HG03159 (cell line): Measurements from ENCODE around the gene TRPM8.
A peak's percentile ranks its signal among the peaks of the same experiment; 100 is the strongest.

Experiments used
- ATAC-seq: cut with Tn5 transposase; IDR thresholded peaks from one replicate; pipeline ENCODE4 v1.9.1; 2021; ENCODE audit warnings: mild to moderate bottlenecking, moderate library complexity; ENCODE audit not compliant: unreplicated experiment

The TRPM8 gene

DNA sequence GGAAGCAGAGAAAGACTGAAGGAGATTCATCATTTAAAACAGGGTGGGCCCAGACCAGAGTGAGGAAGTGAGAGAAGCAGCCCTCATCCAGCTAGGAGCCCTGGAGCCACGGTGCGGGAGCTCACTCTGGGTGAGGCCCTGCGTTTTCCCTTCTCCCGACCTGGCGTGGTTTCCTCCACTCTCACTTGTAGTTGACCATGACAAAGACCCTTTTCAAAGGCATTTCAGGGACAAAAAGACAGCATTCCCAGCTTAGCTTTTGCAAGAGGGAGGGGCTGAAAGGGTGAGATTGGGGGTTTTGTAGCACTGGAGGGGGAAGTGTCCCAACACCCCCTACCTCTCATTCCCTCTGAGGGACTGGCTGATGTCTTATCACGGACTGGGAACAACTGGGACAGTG, 56.6 kb downstream of the TRPM8 start:
- no peak for ATAC-seq

DNA sequence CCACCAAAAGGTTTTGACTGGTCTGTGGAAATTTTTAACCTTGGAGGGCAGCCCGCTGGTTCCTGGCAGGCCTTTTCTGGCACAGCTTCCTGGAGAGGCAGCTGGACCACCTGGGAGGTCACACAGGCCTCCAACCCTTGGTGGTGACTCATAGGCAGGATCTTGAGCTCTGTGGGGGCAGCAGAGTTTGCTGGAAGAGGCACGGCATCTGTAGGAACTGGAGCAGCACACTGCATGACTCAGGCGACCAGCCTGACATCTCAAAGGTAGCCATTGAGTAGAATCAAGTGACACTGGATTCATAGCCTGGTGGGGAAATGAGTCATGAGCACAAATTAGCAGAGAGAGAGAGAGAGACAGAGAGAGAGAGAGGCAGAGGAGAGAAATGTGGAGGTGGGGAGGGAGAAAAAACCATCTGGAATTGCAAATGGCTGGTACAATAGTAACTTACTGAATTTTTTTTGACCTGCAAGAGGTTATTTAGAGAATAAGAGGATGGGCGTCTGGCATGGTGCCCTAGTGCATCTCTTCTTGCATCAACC, 57.4 kb downstream of the TRPM8 start:
- ATAC-seq = no peak

DNA sequence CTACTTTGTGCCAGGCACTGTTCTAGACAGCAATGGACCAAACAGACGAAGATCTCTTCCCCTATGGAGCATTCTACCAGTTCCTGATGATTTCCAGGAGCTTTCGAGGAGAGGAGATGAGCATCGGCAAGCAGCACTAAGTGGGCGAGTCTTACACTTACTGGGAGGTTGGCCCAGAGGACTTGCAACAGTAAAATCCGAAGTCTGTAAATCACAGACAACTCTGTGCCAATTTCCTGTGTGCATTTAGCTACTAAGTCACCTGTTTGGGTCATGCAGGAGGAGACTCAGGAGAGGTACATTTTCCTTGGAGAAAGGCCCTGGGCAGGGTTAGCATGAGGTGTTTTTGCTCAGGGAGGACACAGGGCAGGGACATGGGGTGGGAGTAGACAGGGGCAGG, 58.9 kb downstream of the TRPM8 start:
- no peak for ATAC-seq

DNA sequence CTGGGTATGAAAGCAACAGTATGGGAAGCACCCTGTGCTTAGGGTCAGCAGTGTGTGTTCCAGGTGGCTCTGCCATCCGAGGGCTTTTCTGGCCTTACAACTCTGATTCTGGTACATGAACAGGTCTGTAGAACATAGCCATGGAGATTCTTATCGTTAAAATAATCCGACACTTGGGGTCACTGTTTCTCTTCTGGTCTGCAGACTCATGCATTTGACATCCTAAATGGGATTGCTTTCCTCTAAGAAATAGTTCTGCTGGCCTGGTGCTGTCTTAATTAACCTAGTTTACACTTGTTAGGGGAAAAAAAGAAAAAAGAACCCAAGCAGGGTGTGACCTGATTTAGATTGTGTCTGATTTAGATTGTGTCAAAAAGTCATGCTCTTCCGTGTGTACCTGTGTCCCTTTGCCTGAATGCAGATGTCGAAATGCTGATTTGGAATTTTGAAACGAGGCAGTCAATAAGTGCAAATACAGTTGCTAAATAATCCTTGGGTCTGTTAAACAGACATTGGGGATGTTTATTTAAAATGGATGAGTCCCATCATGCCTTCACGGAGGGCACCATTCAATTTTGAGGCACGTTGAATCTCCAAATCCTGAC, 59.6 kb downstream of the TRPM8 start:
- no peak for ATAC-seq

DNA sequence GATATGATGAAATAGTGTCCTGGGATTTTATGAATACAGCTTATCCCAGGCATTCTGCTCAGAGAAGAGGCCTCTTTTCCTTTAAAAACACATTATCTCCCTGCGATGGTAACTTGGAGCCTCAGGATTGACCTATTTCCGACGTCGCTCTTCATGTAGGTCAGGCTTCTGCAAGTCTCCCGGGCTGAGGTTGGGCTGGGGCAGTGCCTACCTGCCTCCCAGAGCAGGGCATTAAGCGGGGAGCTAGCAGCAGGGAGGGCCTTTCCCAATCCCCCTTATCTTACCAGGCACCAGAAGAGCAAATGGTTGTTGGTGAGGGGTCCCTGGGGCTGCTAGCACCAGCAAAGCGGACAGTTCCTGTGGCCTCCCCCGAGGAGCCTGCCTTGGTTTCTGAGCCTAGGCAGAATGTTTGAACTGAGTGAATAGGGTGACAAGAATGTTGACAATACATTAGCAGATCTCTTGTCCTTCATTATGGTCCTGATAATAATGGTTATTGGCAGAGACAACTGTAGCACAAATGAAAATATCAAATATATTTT, 60.2 kb downstream of the TRPM8 start:
- ATAC-seq = no peak

DNA sequence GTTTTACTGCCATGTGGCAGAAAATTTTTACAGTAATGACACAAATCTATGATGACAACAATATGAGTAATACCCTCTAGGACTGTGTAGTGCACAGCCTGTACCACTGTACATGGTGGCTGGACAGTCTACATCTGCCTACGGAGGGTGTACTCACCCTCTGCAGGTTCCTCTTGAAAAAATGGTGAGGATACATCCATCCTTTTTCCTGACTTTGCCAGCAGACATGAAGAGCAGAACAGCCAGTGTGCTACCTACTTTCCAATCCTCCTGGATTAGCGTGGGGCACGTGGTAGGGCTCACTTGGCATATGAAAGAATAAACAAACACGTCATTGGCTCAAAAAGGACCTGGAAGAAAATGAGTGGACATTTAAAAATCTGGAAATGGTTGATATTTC, 62.6 kb downstream of the TRPM8 start:
- ATAC-seq = no peak

DNA sequence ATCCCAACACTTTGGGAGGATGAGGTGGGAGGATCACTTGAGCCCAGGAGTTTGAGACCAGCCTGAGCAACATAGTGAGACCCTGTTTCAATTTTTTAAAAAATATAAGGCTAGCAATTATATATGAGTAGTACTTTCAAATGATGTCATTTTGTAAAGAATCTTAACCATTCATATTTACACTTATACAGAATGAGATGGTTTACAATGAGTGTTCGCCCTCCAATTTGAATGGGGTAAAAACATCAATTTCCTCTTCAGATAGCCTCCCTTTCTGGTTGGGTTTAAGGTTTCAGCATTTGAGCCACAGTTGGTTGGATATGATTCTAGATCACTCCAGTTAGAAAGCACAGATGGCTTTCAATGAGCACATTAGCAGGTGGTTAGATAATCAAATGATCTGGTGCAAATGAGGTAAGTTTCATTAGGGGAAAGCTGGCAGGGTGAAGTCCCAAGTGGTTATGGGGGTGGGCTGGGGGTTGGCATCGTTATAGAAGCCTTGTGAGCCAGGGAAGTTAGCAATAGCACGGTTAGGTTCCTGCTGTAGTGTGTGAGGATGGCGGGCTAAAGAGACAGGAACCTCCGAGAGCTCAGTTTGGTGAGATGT, 63.9 kb downstream of the TRPM8 start:
- ATAC-seq = no peak

DNA sequence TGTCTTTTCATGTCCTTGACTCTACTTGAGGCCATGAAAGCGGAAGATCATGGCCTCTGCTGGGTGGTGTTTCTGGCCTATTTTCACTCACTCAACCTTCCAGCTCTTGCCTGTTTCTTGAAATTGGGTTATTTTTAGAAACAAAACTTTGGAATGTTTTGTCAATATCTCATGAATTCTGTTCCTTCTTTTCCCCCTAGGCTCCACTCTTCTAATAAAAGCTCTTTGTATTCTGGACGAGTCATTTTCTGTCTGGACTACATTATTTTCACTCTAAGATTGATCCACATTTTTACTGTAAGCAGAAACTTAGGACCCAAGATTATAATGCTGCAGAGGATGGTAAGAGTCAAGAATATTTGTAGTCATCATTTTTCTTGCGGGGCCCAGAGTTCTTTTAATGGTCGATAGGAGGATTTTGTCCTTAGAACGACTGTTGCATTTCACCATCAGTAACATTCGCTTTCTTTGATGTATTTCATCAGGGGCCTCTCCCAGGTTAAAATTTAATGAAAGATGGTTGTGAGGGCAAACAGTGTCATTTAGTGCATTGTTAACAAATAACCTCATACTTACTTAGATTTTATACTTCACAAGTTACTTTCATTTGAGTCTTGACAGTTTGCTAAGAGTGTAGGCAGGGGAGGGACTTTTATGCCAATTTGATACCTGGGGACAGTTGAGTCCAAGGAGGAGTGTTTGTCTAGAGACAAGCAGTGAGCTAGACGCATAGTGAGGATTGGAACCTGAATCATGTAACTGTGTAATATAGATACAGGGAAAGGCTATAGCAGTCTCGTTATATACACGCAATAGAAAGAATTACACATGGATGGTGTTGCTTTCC, 64.6 kb downstream of the TRPM8 start:
- no peak for ATAC-seq

DNA sequence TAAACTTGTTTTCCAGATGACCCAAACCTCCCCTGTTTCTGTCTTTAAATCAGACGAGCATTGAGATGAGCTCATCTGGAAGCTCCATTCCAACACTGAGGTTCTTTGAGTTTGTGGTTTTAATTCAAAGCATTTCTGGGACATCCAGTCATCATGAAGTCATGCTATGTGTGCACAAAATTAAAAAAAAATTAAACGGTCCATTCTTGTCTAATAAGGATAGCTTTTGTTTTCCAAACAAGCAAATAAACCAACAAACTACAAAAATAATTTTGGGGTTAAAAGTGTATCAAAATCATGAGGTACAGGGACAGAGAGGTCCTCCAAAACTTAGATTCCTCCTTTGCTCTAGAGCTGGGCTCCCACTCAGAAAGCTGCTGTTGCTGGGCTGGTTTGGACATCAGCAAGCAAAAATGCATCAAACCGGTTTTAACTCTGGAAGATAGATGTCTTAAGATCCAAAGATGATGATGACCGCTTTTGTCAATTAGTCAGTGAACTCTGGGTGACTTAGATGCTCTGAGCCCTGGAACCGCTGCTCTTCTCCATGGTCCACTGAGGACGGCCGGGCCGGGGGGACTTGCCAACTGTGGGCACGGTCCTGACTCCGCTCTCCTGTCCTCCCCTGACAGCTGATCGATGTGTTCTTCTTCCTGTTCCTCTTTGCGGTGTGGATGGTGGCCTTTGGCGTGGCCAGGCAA, 65.4 kb downstream of the TRPM8 start:
- ATAC-seq = no peak

DNA sequence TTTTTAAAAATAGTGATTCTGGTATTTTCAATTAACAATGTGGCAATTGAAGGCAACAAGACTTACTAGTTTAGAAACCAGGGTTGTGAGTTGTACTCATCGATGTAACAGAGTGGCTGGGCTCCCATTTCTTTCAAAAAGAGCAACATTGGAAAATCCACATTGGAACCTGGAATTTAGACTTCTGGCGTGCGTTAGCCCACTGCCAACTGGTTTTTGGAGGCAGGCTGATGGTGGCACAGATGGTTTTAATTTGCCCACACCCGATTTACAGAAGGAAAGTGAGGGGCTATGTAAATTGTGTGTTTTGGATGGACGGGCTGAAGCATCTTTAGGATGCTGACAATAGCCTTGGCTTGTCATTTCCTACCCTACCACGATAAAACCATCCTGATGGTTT, 66.3 kb downstream of the TRPM8 start:
- no peak for ATAC-seq

DNA sequence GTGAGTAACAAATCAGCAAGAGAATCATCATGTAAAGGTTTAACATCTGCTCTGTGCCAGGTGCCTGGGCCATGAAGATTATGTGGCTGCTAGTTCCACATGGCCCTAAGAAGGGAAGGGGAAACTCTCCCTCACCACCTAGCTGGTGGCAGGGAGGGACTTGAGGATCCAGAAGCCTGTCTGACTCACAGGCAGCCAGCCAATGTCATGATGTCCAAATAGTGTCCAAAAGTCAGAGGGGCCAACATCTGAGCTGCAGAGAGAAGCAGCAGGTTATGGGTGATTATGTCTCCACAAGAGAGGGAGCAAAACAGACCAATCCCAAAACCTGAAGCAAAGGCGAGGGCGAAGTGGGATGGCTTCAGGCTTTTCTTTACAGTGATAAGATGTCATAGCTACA, 71.4 kb downstream of the TRPM8 start:
- ATAC-seq = no peak

DNA sequence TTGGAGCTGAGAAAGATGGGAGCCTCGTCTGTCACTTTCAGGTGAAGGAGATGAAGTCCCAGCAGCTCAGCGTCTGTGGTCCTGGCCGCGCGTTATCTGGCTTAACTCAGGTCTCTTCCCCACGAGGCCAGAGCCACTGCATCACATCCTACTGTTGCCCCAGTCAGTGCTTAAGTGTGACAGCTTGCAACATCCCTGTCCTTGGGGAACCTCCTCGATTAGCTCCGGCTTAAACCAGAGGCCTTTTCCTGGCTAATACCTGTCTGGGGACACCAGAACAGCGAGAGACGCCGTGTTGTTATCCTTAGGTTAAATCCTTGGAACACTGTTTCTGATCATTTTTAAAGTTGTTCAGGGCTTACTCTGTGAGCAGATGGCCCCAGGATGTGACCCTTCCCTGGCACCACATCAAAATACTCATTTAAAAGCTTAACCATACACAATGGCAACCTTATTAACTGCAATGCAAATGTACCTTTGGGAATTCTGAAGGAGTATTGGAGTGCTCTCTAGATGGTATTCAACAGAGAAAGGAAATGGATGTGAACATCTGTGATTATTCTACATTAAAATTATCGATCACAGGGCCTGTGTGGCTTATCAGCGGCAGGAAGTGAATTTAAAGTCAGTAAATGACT, 72.2 kb downstream of the TRPM8 start:
- ATAC-seq = no peak

DNA sequence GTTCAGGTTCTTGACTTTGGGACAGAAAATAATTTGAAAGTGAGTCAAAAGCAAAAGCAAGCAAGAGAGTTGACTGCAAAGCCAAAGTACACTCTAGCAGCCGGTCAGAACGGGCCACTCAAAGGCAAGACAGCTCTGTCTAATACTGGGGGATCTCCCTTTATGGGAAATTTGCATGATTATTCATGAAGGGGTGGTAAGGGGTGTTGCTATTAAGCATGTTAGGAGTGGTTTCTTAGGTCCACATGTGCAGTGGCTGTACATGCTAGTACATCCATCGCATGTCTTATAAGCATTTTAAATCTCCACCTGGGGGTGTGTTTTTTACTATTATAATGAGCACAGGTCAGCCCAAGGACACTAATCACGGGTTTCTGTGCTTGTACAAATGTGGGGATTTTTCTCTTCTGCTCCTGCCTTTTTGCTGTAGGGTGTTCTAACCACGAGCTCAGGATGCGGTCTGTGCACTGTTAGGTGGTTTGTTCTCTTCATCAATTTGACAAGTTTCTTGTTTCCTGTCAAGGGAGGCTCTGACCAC, 73.2 kb downstream of the TRPM8 start:
- peak; percentile 76 for ATAC-seq

DNA sequence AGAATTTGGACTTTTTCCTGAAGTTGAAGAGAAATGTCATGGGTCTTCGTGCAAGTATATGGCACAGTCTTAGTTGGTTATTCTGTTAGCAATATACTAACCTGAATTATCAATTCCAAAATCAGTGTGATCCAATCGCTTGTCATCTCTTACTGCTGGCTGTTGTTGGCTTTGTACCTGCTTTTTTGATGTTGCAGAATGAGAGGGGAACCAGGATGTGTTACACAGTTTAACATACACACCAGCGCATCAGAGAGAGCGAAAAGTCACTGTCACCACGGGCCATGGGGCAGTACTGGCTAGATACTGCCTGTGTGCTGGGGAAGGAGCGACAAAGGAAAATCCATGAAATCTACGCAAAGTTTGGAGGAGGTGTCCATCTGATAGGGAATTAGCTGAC, 74.0 kb downstream of the TRPM8 start:
- no peak for ATAC-seq

DNA sequence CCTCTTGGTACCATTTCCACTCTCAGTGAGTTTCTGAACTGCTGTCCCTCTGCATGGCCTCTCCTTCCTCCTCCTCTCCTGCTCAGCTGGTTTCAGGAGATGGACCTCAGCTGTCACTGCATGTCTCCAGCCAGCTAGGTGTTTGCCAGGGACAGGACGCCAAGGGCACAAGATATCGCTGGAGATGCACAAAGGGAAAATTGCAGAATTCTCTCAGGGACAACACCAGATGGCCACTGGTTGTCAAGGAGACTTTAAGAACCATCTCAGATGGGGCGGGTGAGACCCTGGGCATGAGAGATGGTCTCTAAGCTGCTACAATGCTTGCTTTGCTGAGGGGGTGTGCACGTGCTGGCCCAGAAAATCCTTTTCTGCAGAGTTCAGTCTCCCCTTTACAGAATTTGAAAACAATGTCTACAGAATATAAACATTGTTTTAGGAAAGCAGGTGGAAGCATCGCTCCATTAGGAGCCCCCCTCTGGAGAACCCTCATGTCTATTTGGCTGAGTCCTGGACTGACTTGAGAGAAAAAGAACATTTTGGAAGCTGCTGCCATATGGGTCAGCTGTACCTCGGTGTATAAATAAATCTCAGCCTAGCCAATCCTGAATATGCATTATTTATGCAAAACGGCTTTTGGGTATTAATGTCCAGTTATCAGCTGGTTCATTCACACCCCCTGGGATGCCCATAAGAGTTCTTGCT, 75.5 kb downstream of the TRPM8 start:
- no peak for ATAC-seq

DNA sequence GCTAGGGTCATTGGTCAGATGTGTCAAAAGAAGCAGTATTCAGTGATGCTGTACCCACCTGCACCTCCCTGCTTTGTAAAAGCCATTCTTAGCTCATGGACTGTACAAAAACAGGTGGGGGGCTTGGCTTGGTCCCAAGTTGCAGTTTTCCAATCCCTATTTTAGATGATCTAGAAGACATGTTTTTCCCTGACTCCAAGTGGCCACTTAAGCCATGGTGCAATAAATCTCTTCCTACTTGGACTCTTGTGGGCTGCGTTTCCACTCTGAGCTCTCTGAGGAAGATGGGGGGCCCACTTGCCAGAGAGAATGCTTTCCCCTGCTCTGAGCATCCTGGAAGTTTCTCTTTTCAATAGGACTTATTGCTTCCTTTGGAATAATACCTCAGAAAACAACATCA, 76.3 kb downstream of the TRPM8 start:
- no peak for ATAC-seq

DNA sequence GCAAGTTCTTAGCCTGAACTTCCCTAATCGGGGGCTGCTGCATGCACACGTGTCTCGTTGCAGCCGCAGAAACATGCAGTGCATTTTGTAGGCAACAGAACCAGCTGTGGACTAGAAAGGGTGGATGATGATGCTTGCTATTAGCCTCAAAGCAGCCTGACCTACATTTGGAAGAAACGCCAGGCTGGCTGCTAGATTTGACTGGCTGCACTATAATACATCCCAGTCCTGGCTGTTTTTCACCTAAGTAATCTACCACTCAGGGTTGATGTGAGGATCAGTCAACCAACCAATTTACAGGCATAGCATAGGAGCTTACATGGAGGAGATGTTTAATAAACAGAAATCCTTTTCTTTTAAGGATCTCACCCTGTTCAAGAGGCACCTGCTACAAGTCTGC, 77.0 kb downstream of the TRPM8 start:
- ATAC-seq = no peak

DNA sequence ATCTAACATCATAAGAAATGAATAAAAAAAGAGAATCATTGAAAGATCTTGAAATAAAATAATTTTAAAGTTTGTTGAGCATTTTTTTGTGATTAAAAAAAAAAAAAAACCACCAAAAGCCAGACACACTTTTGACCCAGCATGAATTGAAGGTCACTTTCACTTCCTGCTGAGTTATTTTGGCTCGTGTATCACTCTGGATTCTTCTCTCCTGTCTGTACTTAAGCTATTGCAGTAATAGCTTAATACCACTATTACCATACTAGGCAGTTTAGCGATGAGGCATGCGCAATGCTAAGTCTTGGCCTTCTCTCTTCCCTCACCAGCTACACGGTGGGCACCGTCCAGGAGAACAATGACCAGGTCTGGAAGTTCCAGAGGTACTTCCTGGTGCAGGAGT, 78.8 kb downstream of the TRPM8 start:
- ATAC-seq = no peak

DNA sequence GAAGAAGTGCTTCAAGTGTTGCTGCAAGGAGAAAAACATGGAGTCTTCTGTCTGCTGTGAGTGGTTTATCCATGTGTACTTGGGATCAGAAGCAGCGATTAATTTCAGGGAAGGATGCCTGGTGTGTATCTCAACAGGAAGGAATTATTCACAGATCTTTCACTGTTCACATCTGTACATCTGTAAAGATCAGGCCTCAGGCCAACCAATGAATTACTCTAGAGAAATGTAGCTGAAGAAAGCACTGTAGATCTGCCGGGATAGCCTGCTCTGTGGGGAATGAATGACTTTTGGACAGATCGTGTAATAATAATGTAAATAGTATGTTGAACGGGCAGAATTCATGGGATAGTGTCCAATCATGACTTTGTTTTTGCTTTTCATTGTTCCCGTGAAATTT, 79.3 kb downstream of the TRPM8 start:
- no peak for ATAC-seq

DNA sequence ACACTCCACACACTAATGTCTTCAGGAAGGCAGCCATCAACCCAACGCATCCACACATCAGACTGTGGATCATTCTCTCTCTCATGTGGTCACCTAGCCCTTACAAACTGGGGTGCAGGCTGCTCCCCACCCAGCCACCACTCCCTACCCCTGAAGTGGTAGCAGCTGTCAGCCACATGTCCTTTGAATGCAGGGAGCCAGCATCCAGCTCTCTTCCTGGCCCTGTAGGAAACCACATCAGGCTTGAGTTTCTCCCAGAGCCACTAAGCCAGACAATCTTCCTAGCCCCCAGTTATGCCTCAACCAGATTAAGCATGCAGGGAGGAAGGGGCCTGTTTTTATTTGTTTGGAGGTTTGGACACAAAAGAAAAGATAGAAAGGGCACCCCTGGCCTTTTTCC, 80.5 kb downstream of the TRPM8 start:
- ATAC-seq = no peak
